Muscle of leg (tissue), 11 donors: ENCODE data around the gene KRT14. TPM values are rescaled to one million over a fixed set of nuclear protein-coding genes. Genes with fewer than 3 reads are reported as not detected.

Experiments used
- DNase-seq: peaks from one replicate; pipeline ENCODE4 v3.0.0; 2013
- H3K27ac ChIP-seq: one replicate; pipeline ENCODE4 v1.5.1; 2013; ENCODE audit warnings: mild to moderate bottlenecking, low read length, control low read depth
- H3K27me3 ChIP-seq: one replicate; pipeline ENCODE4 v1.6.1; 2013; ENCODE audit warnings: low read length; ENCODE audit not compliant: control insufficient read depth, insufficient read depth
- H3K36me3 ChIP-seq: one replicate; pipeline ENCODE4 v1.6.1; 2013; ENCODE audit warnings: low read length; ENCODE audit not compliant: control insufficient read depth, insufficient read depth
- H3K4me1 ChIP-seq: one replicate; pipeline ENCODE4 v1.6.1; 2013; ENCODE audit warnings: low read length; ENCODE audit not compliant: control insufficient read depth, insufficient read depth
- H3K4me3 ChIP-seq: one replicate; pipeline ENCODE4 v1.5.1; 2013; ENCODE audit warnings: low read length, control low read depth
- H3K9me3 ChIP-seq: replicated peaks from 2 replicates; pipeline ENCODE4 v1.6.1; 2013; ENCODE audit warnings: low read depth, low read length; ENCODE audit not compliant: control insufficient read depth
- WGBS: methylation state at CpG from one replicate; pipeline ENCODE4 v1.1.5; 2013; ENCODE audit warnings: missing lambda C conversion rate; ENCODE audit not compliant: insufficient coverage; 5-methylcytosine and 5-hydroxymethylcytosine counted together
- polyA plus RNA-seq, 8 donors: library from polyadenylated mRNA; unstranded; fragments of 120-200 nt; gene quantifications; one replicate each; pipeline versions ENCODE4 v1.2.1 to v1.2.3, GENCODE V29; 2013; ENCODE audit warnings: inconsistent platforms in 1 of 8, low replicate concordance in 1 of 8; ENCODE audit not compliant: insufficient read length in 8 of 8, insufficient read depth in 1 of 8
- total RNA-seq: library from RNA; stranded (reverse); fragments of 120-200 nt; gene quantifications from one replicate; pipeline ENCODE4 v1.2.4, GENCODE V29; 2013

KRT14 gene
- total and polyA plus RNA-seq, 9 donors: 0.04 to 49.4 (median 0.55) TPM; not detected in 1

- WGBS: 73% methylated on average over 1 of the region's 4 CpGs
- peaks cover 4% of the 10 kb centered on the region for H3K27me3 ChIP-seq
Observed at GRCh38 chr17:41600318-41600717, 13.6 kb upstream of the KRT14 start.

GRCh38 chr17:41599680-41600079 is 13.0 kb upstream of the KRT14 start:
- no peaks in the 10 kb centered on the region for H3K36me3 ChIP-seq
- no CpG with 5 or more reads among the region's 1 CpG for WGBS

More at GRCh38 chr17:41600318-41600717, 13.6 kb upstream of the KRT14 start:
- Histone ChIP-seq H3K27ac (no peak overlapping the region), H3K36me3 (no peaks in the 10 kb centered on the region), H3K4me1 (no peaks in the 10 kb centered on the region), H3K9me3 (no peaks in the 10 kb centered on the region), H3K4me3 (no peak overlapping the region)
- no peak for DNase-seq

GRCh38 chr17:41595585-41595984 is 8.9 kb upstream of the KRT14 start:
- H3K9me3 ChIP-seq: no peaks in the 10 kb centered on the region

More at GRCh38 chr17:41599680-41600079, 13.0 kb upstream of the KRT14 start:
- no peaks in the 10 kb centered on the region for H3K4me1 ChIP-seq
- no peak for DNase-seq
- H3K4me3 ChIP-seq: no peak overlapping the region
- no peak overlapping the region for H3K27ac ChIP-seq
- H3K27me3 ChIP-seq: peaks cover 10% of the 10 kb centered on the region
- H3K9me3 ChIP-seq: no peaks in the 10 kb centered on the region

GRCh38 chr17:41594363-41594915 is 7.7 kb upstream of the KRT14 start:
- H3K27me3 ChIP-seq: peaks cover 11% of the 10 kb centered on the region

More at GRCh38 chr17:41595585-41595984, 8.9 kb upstream of the KRT14 start:
- Histone ChIP-seq H3K27ac (no peak overlapping the region), H3K4me1 (peaks cover 6% of the 10 kb centered on the region), H3K27me3 (peaks cover 11% of the 10 kb centered on the region), H3K4me3 (no peak overlapping the region), H3K36me3 (no peaks in the 10 kb centered on the region)
- WGBS: 62% methylated on average over 5 of the region's 8 CpGs
- DNase-seq: no peak

GRCh38 chr17:41593306-41593981 is 6.7 kb upstream of the KRT14 start:
- Histone ChIP-seq H3K4me3 (no peak overlapping the region), H3K27me3 (peaks cover 11% of the 10 kb centered on the region), H3K27ac (no peak overlapping the region), H3K9me3 (no peaks in the 10 kb centered on the region), H3K36me3 (no peaks in the 10 kb centered on the region), H3K4me1 (peaks cover 6% of the 10 kb centered on the region)
- 45% methylated on average over 2 of the region's 8 CpGs for WGBS
- DNase-seq: no peak

More at GRCh38 chr17:41594363-41594915, 7.7 kb upstream of the KRT14 start:
- H3K36me3 ChIP-seq: no peaks in the 10 kb centered on the region
- H3K4me1 ChIP-seq: peaks cover 6% of the 10 kb centered on the region
- H3K4me3 ChIP-seq: no peak overlapping the region
- DNase-seq: no peak
- WGBS: 74% methylated on average over 3 of the region's 3 CpGs
- H3K27ac ChIP-seq: no peak overlapping the region
- no peaks in the 10 kb centered on the region for H3K9me3 ChIP-seq

GRCh38 chr17:41592601-41593305 is 6.1 kb upstream of the KRT14 start:
- 75% methylated on average over 7 of the region's 12 CpGs for WGBS
- H3K27ac ChIP-seq: no peak overlapping the region
- peaks cover 6% of the 10 kb centered on the region for H3K4me1 ChIP-seq
- H3K36me3 ChIP-seq: no peaks in the 10 kb centered on the region
- no peak for DNase-seq
- peaks cover 11% of the 10 kb centered on the region for H3K27me3 ChIP-seq
- H3K9me3 ChIP-seq: no peaks in the 10 kb centered on the region
- no peak overlapping the region for H3K4me3 ChIP-seq

GRCh38 chr17:41589301-41589700 is 2.6 kb upstream of the KRT14 start:
- Histone ChIP-seq H3K9me3 (no peaks in the 10 kb centered on the region), H3K27me3 (peaks cover 4% of the 10 kb centered on the region), H3K4me1 (peaks cover 6% of the 10 kb centered on the region), H3K36me3 (no peaks in the 10 kb centered on the region), H3K27ac (no peak overlapping the region), H3K4me3 (no peak overlapping the region)
- 60% methylated on average over 1 of the region's 3 CpGs for WGBS
- no peak for DNase-seq

GRCh38 chr17:41588126-41588810 is 1.6 kb upstream of the KRT14 start:
- no CpG with 5 or more reads among the region's 8 CpGs for WGBS
- H3K4me3 ChIP-seq: no peak overlapping the region
- H3K9me3 ChIP-seq: no peaks in the 10 kb centered on the region

GRCh38 chr17:41585301-41586056 is 1.2 kb downstream of the KRT14 start:
- WGBS: 61% methylated on average over 3 of the region's 5 CpGs
- Histone ChIP-seq H3K36me3 (no peaks in the 10 kb centered on the region), H3K4me3 (no peak overlapping the region), H3K27ac (no peak overlapping the region), H3K27me3 (peaks cover 4% of the 10 kb centered on the region), H3K9me3 (no peaks in the 10 kb centered on the region), H3K4me1 (no peaks in the 10 kb centered on the region)
- DNase-seq: no peak

More at GRCh38 chr17:41588126-41588810, 1.6 kb upstream of the KRT14 start:
- H3K4me1 ChIP-seq: peaks cover under 1% of the 10 kb centered on the region
- H3K27ac ChIP-seq: no peak overlapping the region
- no peak for DNase-seq
- H3K36me3 ChIP-seq: no peaks in the 10 kb centered on the region
- no peaks in the 10 kb centered on the region for H3K27me3 ChIP-seq
